Neuronal stem cell (in vitro differentiated cells): ENCODE measurements around the gene PI4K2B.
"Not testable (repeated sequence)": the region's sequence is repeated elsewhere in the genome, so short reads cannot be mapped to it uniquely, and the experiment has no call there.

ENCODE experiments used
- DNase-seq: peaks from one replicate; pipeline ENCODE4 v3.0.0-alpha.2; 2013; ENCODE audit warnings: low spot score
- H2AFZ ChIP-seq: one replicate; pipeline ENCODE4 v1.6.1; 2013; ENCODE audit warnings: mild to moderate bottlenecking, low read length, inconsistent platforms
- H2AK5ac ChIP-seq: 2 replicates; pipeline ENCODE4 v1.6.1; 2013; ENCODE audit warnings: low read depth, mild to moderate bottlenecking, inconsistent platforms, low read length, moderate library complexity, mixed read lengths
- H2BK120ac ChIP-seq: 2 replicates; pipeline ENCODE4 v1.6.1; 2013; ENCODE audit warnings: low read depth, mild to moderate bottlenecking, inconsistent platforms, low read length, moderate library complexity, mixed read lengths
- H2BK12ac ChIP-seq: one replicate; pipeline ENCODE4 v1.6.1; 2013; ENCODE audit warnings: low read length, inconsistent platforms
- H2BK15ac ChIP-seq: 2 replicates; pipeline ENCODE4 v1.6.1; 2013; ENCODE audit warnings: mild to moderate bottlenecking, low read length, inconsistent platforms, mixed read lengths
- H2BK5ac ChIP-seq: one replicate; pipeline ENCODE4 v1.6.1; 2013; ENCODE audit warnings: inconsistent platforms, mild to moderate bottlenecking, low read length, moderate library complexity
- H3K14ac ChIP-seq: one replicate; pipeline ENCODE4 v1.6.1; 2013; ENCODE audit warnings: low read length, inconsistent platforms
- H3K18ac ChIP-seq: 2 replicates; pipeline ENCODE4 v1.6.1; 2013; ENCODE audit warnings: low read length, inconsistent platforms
- H3K23ac ChIP-seq: 2 replicates; pipeline ENCODE4 v1.6.1; 2013; ENCODE audit warnings: low read depth, mild to moderate bottlenecking, mixed read lengths, low read length, inconsistent platforms; ENCODE audit not compliant: poor library complexity
- H3K27ac ChIP-seq: replicated peaks from 3 replicates; pipeline ENCODE4 v1.5.1; 2013; ENCODE audit warnings: low read length, inconsistent platforms
- H3K27me3 ChIP-seq, 3 experiments: 2 replicates each; pipeline ENCODE4 v1.6.1; 2013; ENCODE audit warnings: low read length in 3 of 3, mild to moderate bottlenecking in 2 of 3, inconsistent platforms in 1 of 3, low read depth in 1 of 3, mixed read lengths in 1 of 3, moderate library complexity in 1 of 3; ENCODE audit not compliant: control insufficient read depth in 3 of 3, insufficient read depth in 3 of 3
- H3K36me3 ChIP-seq, 2 donors: replicated peaks in 1 of 2; 2 replicates each; pipeline ENCODE4 v1.6.1; 2013; ENCODE audit warnings: low read length in 2 of 2; ENCODE audit not compliant: control insufficient read depth in 2 of 2, insufficient read depth in 2 of 2
- H3K4ac ChIP-seq: 2 replicates; pipeline ENCODE4 v1.6.1; 2013; ENCODE audit warnings: inconsistent platforms, mild to moderate bottlenecking, low read length, moderate library complexity
- H3K4me1 ChIP-seq, 2 donors: 1 replicate in 1 of 2; 2 replicates in 1 of 2; pipeline ENCODE4 v1.6.1; 2013; ENCODE audit warnings: low read length in 2 of 2, low read depth in 1 of 2; ENCODE audit not compliant: control insufficient read depth in 2 of 2, insufficient read depth in 1 of 2
- H3K4me2 ChIP-seq: one replicate; pipeline ENCODE4 v1.6.1; 2013; ENCODE audit warnings: mild to moderate bottlenecking, low read length, inconsistent platforms; ENCODE audit not compliant: insufficient read depth, poor library complexity, severe bottlenecking
- H3K4me3 ChIP-seq, 2 donors: 2 replicates each; pipeline ENCODE4 v1.5.1; 2013; ENCODE audit warnings: low read length in 2 of 2, mild to moderate bottlenecking in 2 of 2, inconsistent platforms in 1 of 2, moderate library complexity in 1 of 2
- H3K79me1 ChIP-seq: one replicate; pipeline ENCODE4 v1.6.1; 2013; ENCODE audit warnings: low read depth, mild to moderate bottlenecking, inconsistent platforms, low read length, moderate library complexity
- H3K9ac ChIP-seq: one replicate; pipeline ENCODE4 v1.6.1; 2013; ENCODE audit warnings: mild to moderate bottlenecking, low read depth, low read length, inconsistent platforms; ENCODE audit not compliant: poor library complexity
- H3K9me3 ChIP-seq, 2 donors: replicated peaks in 1 of 2; 2 replicates each; pipeline versions ENCODE3 to v1.6.1; 2013; ENCODE audit warnings: low read length in 2 of 2, mild to moderate bottlenecking in 2 of 2, inconsistent platforms in 1 of 2, low read depth in 1 of 2, mixed read lengths in 1 of 2, moderate library complexity in 1 of 2; ENCODE audit not compliant: control insufficient read depth in 2 of 2, insufficient read depth in 1 of 2
- H4K8ac ChIP-seq: one replicate; pipeline ENCODE4 v1.6.1; 2013; ENCODE audit warnings: low read depth, mild to moderate bottlenecking, inconsistent platforms, low read length, moderate library complexity
- H4K91ac ChIP-seq: one replicate; pipeline ENCODE4 v1.6.1; 2013; ENCODE audit warnings: low read length, low read depth, mild to moderate bottlenecking, inconsistent platforms; ENCODE audit not compliant: poor library complexity
- WGBS, 2 donors: extraction: QIAGEN DNeasy Blood & Tissue Kit; methylation state at CpG; one replicate each; pipeline ENCODE4 v1.1.7; 2013; ENCODE audit warnings: missing lambda C conversion rate in 2 of 2, mixed read lengths in 1 of 2; ENCODE audit not compliant: insufficient read length in 2 of 2, insufficient replicate concordance in 1 of 2; ENCODE audit errors: extremely low coverage in 2 of 2; 5-methylcytosine and 5-hydroxymethylcytosine counted together

The PI4K2B gene

DNA sequence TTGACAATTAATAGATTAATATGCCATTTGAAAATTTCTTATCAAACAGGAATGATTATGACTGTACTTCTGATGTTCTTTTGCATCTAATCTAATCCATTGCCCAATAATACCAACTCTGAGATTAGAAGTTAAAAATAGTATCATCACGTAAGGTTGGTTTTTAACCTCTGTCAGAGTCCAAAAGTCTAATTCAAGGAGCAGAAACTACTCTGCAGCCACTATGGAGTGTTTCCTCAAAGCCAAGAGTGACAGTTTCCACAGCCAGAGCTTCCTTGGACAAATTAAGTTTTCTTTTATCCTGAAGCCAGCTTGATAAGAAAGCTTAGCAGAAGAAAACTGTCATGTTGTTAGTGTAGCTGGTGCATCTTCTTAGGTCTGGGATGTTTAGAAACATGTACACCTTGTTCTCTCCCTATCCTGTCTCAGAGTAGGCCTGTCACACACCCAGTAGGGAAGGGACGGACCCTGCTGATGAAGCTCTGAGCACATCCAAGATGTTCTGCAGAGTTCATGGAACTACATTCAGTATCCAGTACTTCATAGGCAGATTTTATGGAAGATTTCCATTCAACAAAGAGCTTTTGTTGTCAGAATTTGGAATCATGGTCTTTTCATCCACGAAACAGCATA, 20.4 kb upstream of the PI4K2B start:
- Histone ChIP-seq H4K91ac (no peak overlapping the region), H3K4ac (no peak overlapping the region), H2AK5ac (no peak overlapping the region), H3K27me3 (no peaks in the 10 kb centered on the region), H3K79me1 (no peaks in the 10 kb centered on the region), H3K9me3 (no peaks in the 10 kb centered on the region), H3K18ac (no peak overlapping the region), H4K8ac (no peak overlapping the region), H2BK5ac (no peak overlapping the region), H2BK120ac (no peak overlapping the region), H2BK15ac (no peak overlapping the region), H3K4me3 (no peak overlapping the region), H3K23ac (no peak overlapping the region), H3K4me2 (no peak overlapping the region), H3K9ac (no peak overlapping the region), H3K36me3 (no peaks in the 10 kb centered on the region), H3K14ac (no peak overlapping the region), H2AFZ (no peak overlapping the region), H3K4me1 (peaks cover 0 to 3% of the 10 kb centered on the region in 2 donors), H3K27ac (no peak overlapping the region), H2BK12ac (no peak overlapping the region)
- WGBS, 2 donors: no CpG with 5 or more reads among the region's 3 CpGs
- DNase-seq: no peak

DNA sequence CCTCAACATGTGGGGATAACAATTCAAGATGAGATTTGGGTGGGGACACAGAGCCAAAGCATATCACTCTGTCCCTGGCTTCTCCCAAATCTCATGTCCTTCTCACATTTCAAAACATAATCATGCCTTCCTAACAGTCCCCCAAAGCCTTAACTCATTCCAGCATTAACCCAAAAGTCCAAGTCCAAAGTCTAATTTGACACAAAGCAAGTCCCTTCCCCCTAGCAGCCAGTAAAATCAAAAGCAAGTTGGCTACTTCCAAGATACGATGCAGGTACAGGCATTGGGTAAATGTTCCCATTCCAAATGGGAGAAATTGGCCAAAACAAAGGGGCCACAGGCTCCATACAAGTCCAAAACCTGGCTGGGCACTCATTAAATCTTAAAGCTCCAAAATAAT, 19.1 kb upstream of the PI4K2B start:
- H4K8ac ChIP-seq, H3K9me3 ChIP-seq, H3K14ac ChIP-seq, H3K79me1 ChIP-seq, H3K23ac ChIP-seq, H2BK15ac ChIP-seq, H2BK120ac ChIP-seq, H3K4me1 ChIP-seq, DNase-seq, H3K4me2 ChIP-seq, H3K27me3 ChIP-seq, H2BK12ac ChIP-seq, H3K4ac ChIP-seq, H3K18ac ChIP-seq, H2AK5ac ChIP-seq, H2BK5ac ChIP-seq, H3K27ac ChIP-seq, H3K36me3 ChIP-seq, H3K4me3 ChIP-seq, H2AFZ ChIP-seq, H3K9ac ChIP-seq, H4K91ac ChIP-seq: not testable (repeated sequence)
- no CpG with 5 or more reads among the region's 1 CpG for WGBS, 2 donors

DNA sequence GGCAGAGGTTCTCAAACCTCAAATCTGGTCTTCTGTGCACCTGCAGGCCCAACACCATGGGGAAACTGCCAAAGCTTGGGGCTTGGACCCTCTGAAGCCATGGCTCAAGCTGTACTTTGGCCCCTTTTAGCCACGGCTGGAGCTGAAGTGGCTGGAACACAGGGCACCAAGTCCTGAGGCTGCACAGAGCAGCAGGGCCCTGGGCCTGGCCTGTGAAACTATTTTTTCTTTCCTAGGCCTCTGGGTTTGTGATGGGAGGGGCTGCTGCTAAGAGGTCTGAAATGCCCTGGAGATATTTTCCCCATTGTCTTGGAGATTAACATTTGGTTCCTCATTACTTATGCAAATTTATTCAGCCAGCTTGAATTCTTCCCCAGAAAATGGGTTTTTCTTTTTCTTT, 18.3 kb upstream of the PI4K2B start:
- Histone ChIP-seq H2BK15ac (no peak overlapping the region), H3K36me3 (no peaks in the 10 kb centered on the region), H3K9me3 (no peaks in the 10 kb centered on the region), H2AFZ (peak overlapping the region; percentile 37), H3K4me2 (no peak overlapping the region), H4K8ac (no peak overlapping the region), H3K14ac (no peak overlapping the region), H2BK120ac (no peak overlapping the region), H3K79me1 (no peaks in the 10 kb centered on the region), H2BK5ac (no peak overlapping the region), H3K27ac (no peak overlapping the region), H3K27me3 (no peaks in the 10 kb centered on the region), H3K4me3 (no peak overlapping the region), H3K23ac (no peak overlapping the region), H3K9ac (no peak overlapping the region), H2BK12ac (no peak overlapping the region), H3K18ac (no peak overlapping the region), H3K4ac (no peak overlapping the region), H2AK5ac (no peak overlapping the region), H3K4me1 (peaks cover 0 to 3% of the 10 kb centered on the region in 2 donors), H4K91ac (no peak overlapping the region)
- no CpG with 5 or more reads among the region's 1 CpG for WGBS, 2 donors
- DNase-seq: no peak

DNA sequence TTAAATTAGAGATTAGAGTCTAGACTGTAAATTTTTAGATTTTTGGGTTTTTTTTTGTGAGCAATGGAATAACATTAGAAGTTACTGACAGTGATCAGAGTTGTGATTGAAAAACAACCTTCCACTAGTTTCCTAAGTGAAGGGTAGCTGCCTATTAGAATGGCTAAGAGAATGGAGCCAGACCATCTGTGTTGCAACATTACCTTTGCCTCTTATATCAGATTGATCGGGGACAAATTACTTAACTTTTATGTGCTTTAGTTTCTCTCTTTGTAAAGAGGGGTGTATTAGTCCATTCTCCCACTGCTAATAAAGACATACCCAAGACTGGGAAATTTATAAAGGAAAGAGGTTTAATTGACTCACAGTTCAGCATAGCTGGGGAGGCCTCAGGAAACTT, 12.5 kb upstream of the PI4K2B start:
- no peak overlapping the region for H3K23ac ChIP-seq
- peaks cover 8 to 20% of the 10 kb centered on the region in 2 donors for H3K9me3 ChIP-seq
- H2BK5ac ChIP-seq: no peak overlapping the region
- H3K4me3 ChIP-seq: no peak overlapping the region
- no peak overlapping the region for H3K14ac ChIP-seq
- no peaks in the 10 kb centered on the region for H3K79me1 ChIP-seq
- no peak overlapping the region for H3K4ac ChIP-seq
- no peak overlapping the region for H2BK120ac ChIP-seq
- H3K36me3 ChIP-seq: no peaks in the 10 kb centered on the region
- no peak overlapping the region for H4K91ac ChIP-seq
- no peak overlapping the region for H3K27ac ChIP-seq
- H4K8ac ChIP-seq: no peak overlapping the region
- no peak overlapping the region for H2BK12ac ChIP-seq
- no peak overlapping the region for H2BK15ac ChIP-seq
- no peaks in the 10 kb centered on the region for H3K27me3 ChIP-seq
- no CpG with 5 or more reads among the region's 1 CpG for WGBS, 2 donors
- H3K4me2 ChIP-seq: no peak overlapping the region
- no peak for DNase-seq
- H3K9ac ChIP-seq: no peak overlapping the region
- H3K18ac ChIP-seq: no peak overlapping the region
- no peak overlapping the region for H2AK5ac ChIP-seq
- H2AFZ ChIP-seq: no peak overlapping the region
- H3K4me1 ChIP-seq: no peaks in the 10 kb centered on the region
